Measurements from ENCODE around the gene C19orf67. TPM values are rescaled to one million over a fixed set of nuclear protein-coding genes. Genes with fewer than 3 reads are reported as not detected.
A peak's percentile ranks its signal among the peaks of the same experiment; 100 is the strongest.

C19orf67 gene
- total RNA-seq, 6 donors from 2014 or later = 0.40 TPM; not detected in 5

DNA sequence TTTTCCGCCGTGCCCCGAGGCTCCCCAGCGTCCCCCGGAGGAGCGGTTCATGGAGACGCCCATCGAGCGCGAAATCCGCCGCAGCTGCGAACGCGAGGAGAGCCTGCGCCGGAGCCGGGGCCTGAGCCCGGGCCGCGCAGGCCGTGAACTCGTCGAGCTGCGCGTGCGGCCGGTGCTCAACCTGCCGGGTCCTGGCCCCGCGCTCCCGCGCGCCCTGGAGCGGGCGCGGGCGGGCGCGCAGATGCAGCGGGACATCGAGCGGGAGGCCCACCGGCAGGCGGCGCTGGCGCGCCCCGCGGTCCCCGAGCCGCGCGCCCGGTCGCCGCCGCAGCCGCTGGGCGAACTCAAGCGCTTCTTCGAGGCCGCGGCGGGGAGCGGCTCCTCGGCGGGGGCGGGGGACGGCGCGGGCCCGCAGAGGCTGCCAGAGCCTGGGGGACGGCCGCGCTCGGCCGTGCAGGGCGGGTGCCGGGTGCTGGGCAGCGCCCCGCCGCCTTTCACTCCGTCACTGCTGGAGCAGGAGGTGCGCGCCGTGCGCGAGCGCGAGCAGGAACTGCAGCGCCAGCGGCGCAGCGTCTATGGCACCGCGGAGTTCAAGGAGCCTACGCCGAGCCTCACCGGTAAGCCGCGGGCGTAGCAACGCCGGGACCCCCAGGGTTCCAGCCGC lies 12.2 kb downstream of the C19orf67 start:
- H3K36me3 ChIP-seq = no peaks in the 10 kb centered on the region
- H3K4me3 ChIP-seq = peak overlapping the region; percentile 56 to 68 (median 65)
- WGBS, 2 donors = 0% methylated on average over 5 of the region's 106 CpGs; no CpG with 5 or more reads in 1 of the 2 donors
- H3K27me3 ChIP-seq = no peaks in the 10 kb centered on the region
- H3K4me1 ChIP-seq = peaks cover 23 to 46% (median 39%) of the 10 kb centered on the region in 4 donors
- H3K27ac ChIP-seq = peak overlapping the region; percentile 81 to 95 (median 86)
- DNase-seq (peak; percentile 70 to 97), ATAC-seq (ENCODE audit: low FRiP score in 2 of 2) (peak; percentile 54 to 72)
- TF ChIP-seq POLR2A (IDR thresholded peaks at IDR 0.05) = peak in 3 of 4 donors; percentile 39 to 69 (median 40)
- peak; percentile 84 to 99 (median 98) for TF ChIP-seq CTCF (IDR thresholded peaks at IDR 0.05)
- TF ChIP-seq POLR2AphosphoS5 (IDR thresholded peaks at IDR 0.05) = peak in 1 of 2 donors; percentile 17
- TF ChIP-seq EP300 (IDR thresholded peaks at IDR 0.05) = no peak
- no peaks in the 10 kb centered on the region for H3K9me3 ChIP-seq

- DNase-seq (peak; percentile 89 to 95), ATAC-seq (ENCODE audit: low FRiP score in 2 of 2) (peak; percentile 22 to 82)
- WGBS, 2 donors = 2 to 4% methylated on average over 16 to 36 of the region's 51 CpGs
- Histone ChIP-seq H3K9me3 (no peaks in the 10 kb centered on the region), H3K4me3 (peak within 1 kb of the TSS; percentile 56 to 68 (median 65)), H3K4me1 (peaks cover 23 to 46% (median 37%) of the 10 kb centered on the region in 4 donors), H3K27me3 (no peaks in the 10 kb centered on the region), H3K27ac (peak within 1 kb of the TSS; percentile 81 to 95 (median 86)), H3K36me3 (no peaks in the 10 kb centered on the region)
- no peak for TF ChIP-seq CTCF (IDR thresholded peaks at IDR 0.05)
- peak in 1 of 4 donors; percentile 59 for TF ChIP-seq POLR2A (IDR thresholded peaks at IDR 0.05)
- no peak for TF ChIP-seq EP300 (IDR thresholded peaks at IDR 0.05)
- peak in 1 of 2 donors; percentile 32 for TF ChIP-seq POLR2AphosphoS5 (IDR thresholded peaks at IDR 0.05)
Observed at GRCh38 chr19:14072535-14073260, 12.9 kb downstream of the C19orf67 start, which contains the start of gene MISP3. Gene MISP3 (plus strand): TSS chr19:14072786. CDS start chr19:14073310, 524 bp downstream.

GRCh38 chr19:14070268-14071050 lies 15.1 kb downstream of the C19orf67 start:
- Histone ChIP-seq H3K27me3 (no peaks in the 10 kb centered on the region), H3K9me3 (no peaks in the 10 kb centered on the region), H3K27ac (no peak overlapping the region), H3K4me3 (no peak overlapping the region), H3K4me1 (peaks cover 19 to 40% (median 34%) of the 10 kb centered on the region in 4 donors), H3K36me3 (no peaks in the 10 kb centered on the region)
- DNase-seq (peak in 1 of 2 donors; percentile 77), ATAC-seq (ENCODE audit: low FRiP score in 2 of 2) (no peak)
- TF ChIP-seq POLR2A (IDR thresholded peaks at IDR 0.05) (no peak), EP300 (IDR thresholded peaks at IDR 0.05) (no peak), POLR2AphosphoS5 (IDR thresholded peaks at IDR 0.05) (no peak), CTCF (IDR thresholded peaks at IDR 0.05) (no peak)
- WGBS, 2 donors = 94 to 95% methylated on average over 42 to 43 of the region's 43 CpGs

DNA sequence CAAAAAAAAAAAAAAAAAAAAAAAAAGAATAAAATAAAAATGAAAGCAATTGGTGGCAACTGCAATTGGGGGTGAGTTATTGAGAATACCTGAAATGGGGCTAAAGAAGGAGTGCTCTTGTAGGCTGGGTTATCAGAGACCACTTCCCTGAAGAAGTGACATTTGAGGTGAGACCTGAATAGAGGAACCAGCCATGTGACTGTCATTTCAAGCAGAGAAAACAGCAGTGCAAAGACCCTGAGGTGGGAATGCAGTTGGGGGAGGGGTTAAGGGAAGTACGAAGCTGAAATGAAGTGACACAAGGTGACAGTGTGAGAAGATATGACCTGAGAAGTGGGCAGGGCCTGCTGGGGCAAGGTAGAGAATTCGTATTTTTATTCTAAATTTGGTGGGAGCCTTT lies 19.4 kb downstream of the C19orf67 start:
- TF ChIP-seq CTCF (IDR thresholded peaks at IDR 0.05) (no peak), POLR2AphosphoS5 (IDR thresholded peaks at IDR 0.05) (no peak), EP300 (IDR thresholded peaks at IDR 0.05) (no peak), POLR2A (IDR thresholded peaks at IDR 0.05) (no peak)
- no peaks in the 10 kb centered on the region for H3K4me1 ChIP-seq
- DNase-seq = no peak
- WGBS, 2 donors = 71 to 73% methylated on average over 2 of the region's 2 CpGs
- H3K4me3 ChIP-seq = no peak overlapping the region
- H3K9me3 ChIP-seq = no peaks in the 10 kb centered on the region
- no peaks in the 10 kb centered on the region for H3K27me3 ChIP-seq
- ATAC-seq (ENCODE audit: low FRiP score in 2 of 2) = no peak
- no peaks in the 10 kb centered on the region for H3K36me3 ChIP-seq
- H3K27ac ChIP-seq = no peak overlapping the region
